Ecto neural progenitor cell (in vitro differentiated cells): ENCODE results near the gene SYNC.
"Not testable (repeated sequence)": the region's sequence is repeated elsewhere in the genome, so short reads cannot be mapped to it uniquely, and the experiment has no call there.

Experiments
- DNase-seq: peaks from one replicate; pipeline ENCODE4 v3.0.0-alpha.2; 2018; ENCODE audit warnings: low spot score

Gene SYNC

GRCh38 chr1:32642292-32642827 is 60.2 kb downstream of the SYNC start:
- not testable (repeated sequence) for DNase-seq

- no peak for DNase-seq
These were observed 63.0 kb downstream of the SYNC start for GRCh38 chr1:32639489-32640075.

GRCh38 chr1:32636914-32637645 is 65.5 kb downstream of the SYNC start:
- DNase-seq = peak; percentile 52

- no peak for DNase-seq
These were observed 66.9 kb downstream of the SYNC start for GRCh38 chr1:32635508-32636277.

- DNase-seq = no peak
These were observed 69.7 kb downstream of the SYNC start for GRCh38 chr1:32632829-32633228.

GRCh38 chr1:32630173-32630572 is 72.4 kb downstream of the SYNC start:
- DNase-seq = not testable (repeated sequence)
